ENCODE measurements around the gene COL11A2.
A peak's percentile ranks its signal among the peaks of the same experiment; 100 is the strongest.

Gene COL11A2

GRCh38 chr6:33191383-33192104, 723 bp downstream of the COL11A2 start:
- no peak for DNase-seq

- no peak for DNase-seq
Observed at GRCh38 chr6:33190504-33191107, 1.7 kb downstream of the COL11A2 start.

GRCh38 chr6:33189625-33190448, 2.4 kb downstream of the COL11A2 start:
- no peak for DNase-seq

DNA sequence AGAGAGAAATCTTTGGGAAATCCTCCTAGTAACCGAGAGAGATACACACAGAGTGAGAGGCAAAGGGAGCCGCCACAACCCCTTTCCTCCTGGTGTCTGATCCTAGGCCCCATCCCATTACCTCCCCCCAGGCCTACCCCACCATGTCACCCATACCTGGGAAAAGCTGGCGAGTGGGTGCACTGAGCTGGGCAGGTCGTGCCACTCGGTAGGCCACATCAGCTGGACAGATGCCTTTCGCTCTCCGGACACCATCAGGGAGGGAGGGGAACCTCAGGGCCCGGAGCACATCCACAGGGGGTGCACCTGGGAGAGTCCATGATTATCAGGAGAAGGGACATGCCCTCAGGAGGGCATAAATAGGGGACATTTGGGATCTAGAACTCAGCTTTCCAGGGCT, 3.1 kb downstream of the COL11A2 start:
- DNase-seq, result no peak

- no peak for DNase-seq
Observed at GRCh38 chr6:33187809-33188208, 4.5 kb downstream of the COL11A2 start.

DNA sequence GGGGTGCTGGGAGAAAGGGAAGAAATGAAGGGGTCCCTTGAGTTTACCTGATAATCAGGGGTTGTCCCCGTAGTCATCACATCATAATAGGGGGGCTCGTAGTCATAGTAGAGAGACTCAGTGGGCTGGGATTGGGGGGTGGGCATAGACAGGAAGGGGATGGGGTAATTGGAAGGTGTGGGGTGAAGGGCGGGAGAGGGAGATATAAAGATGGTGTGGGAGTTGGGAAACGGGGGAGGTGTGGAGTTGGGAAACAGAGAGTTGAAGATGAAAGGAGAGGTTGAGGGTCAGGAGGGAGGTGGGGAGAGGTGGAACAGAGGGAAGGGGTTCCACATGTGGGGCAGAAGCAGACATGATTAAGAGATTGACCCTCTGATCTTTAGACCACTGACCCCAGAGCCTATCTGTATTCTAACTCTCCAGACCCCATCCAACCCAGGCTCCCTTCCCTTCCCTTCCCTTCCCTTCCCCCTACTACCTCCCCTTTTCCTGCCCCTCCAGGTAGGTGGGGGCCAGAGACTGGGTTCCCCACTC, 6.5 kb downstream of the COL11A2 start:
- no peak for DNase-seq

DNA sequence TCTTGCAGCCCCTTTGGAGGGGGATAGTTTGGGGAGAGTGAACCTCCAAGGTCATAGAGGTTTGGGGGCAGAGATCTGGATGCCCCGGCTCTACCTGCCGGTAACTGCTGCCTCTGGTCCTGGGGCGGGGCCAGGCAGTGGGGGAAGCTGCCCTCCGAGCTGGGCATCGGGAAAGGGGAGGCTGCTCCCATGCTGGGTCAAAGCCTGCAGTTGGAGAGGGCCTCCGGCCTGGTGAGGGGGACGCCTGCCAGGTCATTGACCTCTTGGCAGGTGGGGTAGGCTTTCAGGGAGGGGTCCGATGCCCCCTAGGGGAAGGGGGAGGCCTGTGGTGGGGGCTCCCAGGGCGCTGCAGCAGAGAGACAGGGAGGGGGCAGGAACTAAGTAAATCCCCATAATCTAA, 7.1 kb downstream of the COL11A2 start:
- DNase-seq, result no peak

DNA sequence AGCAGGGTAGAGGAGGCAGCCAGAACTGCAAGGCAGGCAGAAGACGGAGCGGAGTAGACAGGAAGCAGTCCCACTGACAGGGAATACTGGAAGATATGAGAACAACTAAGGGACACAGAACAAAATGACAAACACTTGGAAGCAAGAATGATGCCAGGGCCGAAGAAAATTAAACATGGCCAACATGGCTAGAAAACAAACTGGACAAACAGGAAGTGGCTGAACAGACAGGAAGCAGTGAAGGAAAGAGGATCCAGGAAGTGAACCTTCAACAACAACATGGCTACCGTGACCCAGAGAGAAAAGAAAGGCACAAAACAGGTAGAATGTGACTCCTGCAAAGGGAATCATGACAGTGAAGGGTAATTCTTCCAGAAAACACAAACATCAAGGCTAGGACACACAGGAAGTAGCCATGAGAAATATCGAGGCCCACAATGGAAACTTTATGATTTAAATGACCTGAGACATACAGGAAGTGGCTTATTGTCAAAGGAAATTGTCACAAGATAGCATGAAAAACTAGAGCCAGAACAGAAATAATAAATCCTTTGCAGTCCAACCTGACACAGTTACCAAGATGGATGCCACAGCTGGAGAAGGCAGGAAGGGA, 9.1 kb downstream of the COL11A2 start:
- peak in 1 of 2 donors; percentile 15 for DNase-seq

- no peak for DNase-seq
Observed at GRCh38 chr6:33181141-33181540, 11.1 kb downstream of the COL11A2 start.

DNA sequence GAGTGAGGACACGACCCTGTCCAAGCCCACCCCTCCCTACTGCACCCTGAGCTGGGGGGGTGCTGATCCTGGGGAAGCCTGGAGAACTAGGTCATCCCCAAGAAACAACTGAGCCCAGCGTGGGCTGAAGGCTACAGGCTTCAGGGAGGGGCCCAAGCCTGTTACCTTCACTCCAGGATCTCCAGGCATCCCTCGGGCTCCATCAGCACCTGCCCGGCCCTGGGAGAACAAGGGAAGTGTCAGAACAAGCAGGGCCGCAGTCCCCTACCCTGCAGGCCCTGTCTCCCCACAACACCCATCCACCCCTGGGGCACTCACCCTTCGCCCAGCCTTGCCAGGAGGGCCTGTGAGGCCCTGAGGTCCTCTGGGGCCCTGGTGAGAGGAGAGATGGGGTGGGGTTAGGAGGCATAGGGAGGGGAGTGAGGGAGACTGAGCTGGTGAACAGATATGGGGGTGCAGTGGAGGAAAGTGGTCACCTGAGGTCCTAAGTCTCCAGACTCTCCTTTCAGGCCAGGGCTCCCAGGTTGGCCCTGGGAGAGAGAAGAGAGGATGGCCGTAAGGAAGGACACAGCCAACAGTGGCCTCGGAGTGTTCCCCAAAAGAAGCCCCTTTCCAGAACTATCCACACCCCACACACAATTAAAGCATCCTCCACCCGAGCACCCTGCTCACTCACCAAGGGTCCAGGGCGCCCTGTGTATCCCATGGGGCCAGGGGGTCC, 13.4 kb downstream of the COL11A2 start:
- DNase-seq, result no peak

DNA sequence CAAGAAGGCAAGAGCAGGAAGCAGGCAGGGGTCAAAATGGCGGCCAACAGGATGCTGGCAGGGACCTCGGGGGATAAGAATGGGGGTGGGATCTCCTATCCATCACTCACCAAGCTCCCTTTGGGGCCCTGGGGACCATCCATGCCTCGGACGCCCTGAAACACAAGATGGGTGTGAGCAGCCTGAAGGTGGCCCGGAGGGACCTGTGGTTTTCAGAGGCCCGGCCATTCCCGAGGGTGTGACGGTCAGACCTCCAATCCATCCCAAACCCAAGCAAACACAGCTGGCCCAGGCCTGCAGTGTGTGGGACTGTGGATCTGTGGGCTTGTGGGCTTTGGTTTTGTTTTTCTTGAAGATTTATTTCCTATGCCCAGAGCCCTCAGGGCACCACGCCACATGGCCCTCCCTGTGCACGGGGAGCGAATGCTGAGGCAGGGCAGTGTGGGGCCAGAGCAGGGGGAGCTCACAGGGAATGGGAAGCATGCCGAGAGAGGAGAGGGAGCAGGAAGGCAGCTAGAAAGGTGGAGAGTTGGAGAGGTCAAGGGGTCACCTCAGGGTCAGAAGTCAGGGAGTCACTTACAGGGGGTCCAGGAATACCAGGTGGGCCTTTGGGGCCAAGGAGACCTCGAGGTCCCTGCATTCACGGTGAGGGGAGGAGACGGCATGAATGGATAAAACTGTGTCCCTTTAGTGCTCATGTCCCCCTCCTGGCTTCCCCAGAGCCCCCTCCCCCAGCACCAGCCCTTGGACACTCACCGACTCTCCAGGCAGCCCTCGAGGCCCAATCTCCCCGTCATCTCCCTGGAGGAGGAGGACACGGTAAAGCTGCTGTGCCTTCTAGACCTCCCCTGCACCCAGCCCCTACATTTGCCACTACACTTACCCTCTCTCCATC, 14.5 kb downstream of the COL11A2 start:
- DNase-seq, result no peak

DNA sequence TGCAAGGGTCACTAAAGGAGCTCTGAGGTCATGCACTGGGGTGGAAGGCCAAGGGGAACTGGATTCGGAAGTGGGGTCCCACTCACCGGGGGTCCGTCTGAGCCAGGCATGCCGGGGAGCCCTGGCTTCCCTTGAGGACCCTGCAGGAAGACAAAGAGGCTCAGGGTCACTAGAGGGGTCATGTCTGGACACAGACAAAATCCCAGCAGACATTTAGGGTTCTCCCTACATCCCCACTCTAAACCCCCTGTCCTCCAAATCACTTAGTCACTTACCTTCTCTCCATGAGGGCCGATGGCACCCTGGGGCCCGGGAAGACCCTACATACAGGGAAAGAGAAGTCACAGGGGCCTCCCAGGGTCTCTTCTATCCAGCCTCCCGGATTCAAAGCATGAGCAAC, 15.4 kb downstream of the COL11A2 start:
- DNase-seq, result no peak

DNA sequence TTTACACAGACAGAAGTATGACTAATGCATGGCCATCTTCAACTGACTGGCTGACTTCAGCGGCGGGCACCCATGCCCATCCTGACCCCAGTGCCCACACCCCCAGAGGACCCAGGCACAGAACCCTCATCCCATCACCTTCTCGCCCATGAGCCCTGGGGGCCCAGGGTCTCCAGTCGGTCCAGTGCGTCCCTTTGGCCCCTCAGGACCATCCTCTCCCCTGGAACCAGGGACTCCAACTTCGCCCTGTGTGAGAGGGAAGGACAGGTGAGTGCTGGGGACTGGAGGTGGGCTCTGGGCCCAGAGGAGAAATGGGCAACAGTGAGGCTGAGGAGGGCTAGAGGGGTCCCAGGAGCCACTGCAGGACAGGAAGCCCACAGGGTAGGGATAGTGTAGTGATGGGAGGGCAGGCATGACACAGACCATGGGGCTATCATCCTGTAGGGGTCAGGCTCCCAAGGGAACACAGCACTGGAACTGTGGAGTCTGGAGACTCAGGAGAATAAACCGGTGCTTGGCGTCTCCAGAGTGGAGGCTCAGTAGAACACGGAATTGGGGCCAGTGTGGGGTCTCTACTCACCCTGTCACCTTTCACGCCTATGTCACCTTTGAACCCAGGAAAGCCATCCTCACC, 16.7 kb downstream of the COL11A2 start:
- no peak for DNase-seq

- DNase-seq, result no peak
Observed at GRCh38 chr6:33174784-33175183, 17.5 kb downstream of the COL11A2 start.

GRCh38 chr6:33173535-33174180, 18.6 kb downstream of the COL11A2 start:
- DNase-seq, result no peak

DNA sequence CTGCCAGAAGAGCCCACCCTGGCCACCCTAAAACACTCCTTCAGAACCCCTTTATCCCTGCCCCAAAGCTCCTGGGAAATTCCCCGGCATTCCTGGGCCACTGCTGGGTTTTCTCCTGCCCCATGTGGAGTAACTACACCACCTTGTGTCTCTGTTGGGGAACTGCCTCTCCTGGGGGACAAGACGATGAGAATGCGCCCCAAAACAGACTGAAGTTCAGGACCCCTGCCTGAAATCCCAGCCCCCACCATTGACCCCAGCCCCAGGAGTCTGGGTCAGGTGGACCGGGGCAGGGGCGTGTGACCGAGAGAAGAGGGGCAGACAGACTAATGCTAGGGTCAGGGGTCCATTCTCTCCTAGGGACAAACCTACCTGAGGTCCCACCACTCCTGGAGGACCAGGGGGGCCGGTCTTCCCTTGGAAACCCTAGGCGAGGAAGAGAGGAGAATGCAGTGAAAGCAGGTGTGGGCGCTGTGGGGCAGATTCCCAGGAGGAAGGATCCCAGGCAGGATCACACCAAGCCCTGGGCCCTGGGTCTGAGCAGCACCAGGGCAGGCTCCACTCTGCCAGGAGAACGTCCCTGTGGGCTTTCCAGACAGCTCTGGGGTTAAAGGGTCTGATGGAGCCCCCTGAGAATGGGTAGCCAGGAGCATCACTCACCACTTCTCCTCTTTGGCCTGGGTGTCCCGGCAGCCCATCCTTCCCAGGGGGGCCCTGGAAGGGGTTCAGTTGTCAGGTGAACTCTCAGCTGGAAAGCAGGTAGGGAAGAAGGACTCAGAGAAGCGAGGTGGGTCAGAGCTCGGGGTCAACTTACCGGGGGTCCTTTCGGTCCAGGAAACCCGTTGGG, 19.4 kb downstream of the COL11A2 start:
- DNase-seq, result peak; percentile 21 to 50

GRCh38 chr6:33171880-33172687, 20.2 kb downstream of the COL11A2 start:
- no peak for DNase-seq
